Endothelial cell of umbilical vein (primary cell): ENCODE data around the gene ESYT2.

ENCODE experiments used
- CTCF ChIP-seq, 2 donors: IDR thresholded peaks; 1 replicate in 1 of 2; 2 replicates in 1 of 2; pipeline ENCODE4 v1.5.1; 2011; ENCODE audit warnings: low read length in 2 of 2, mild to moderate bottlenecking in 2 of 2, moderate library complexity in 2 of 2, control low read depth in 1 of 2, inconsistent platforms in 1 of 2, low read depth in 1 of 2; ENCODE audit not compliant: insufficient read depth in 1 of 2; ENCODE audit errors: extremely low read depth in 1 of 2
- EZH2 ChIP-seq: IDR thresholded peaks from 2 replicates; pipeline ENCODE4 v1.6.1; 2012; ENCODE audit warnings: borderline replicate concordance, low read depth, mild to moderate bottlenecking, moderate library complexity, low read length, inconsistent platforms; ENCODE audit not compliant: severe bottlenecking
- FOS ChIP-seq: IDR thresholded peaks from 2 replicates; pipeline ENCODE4 v1.6.1; 2011; ENCODE audit warnings: mild to moderate bottlenecking, low read length, moderate library complexity, borderline replicate concordance; ENCODE audit not compliant: insufficient read depth
- GATA2 ChIP-seq: IDR thresholded peaks from 2 replicates; pipeline ENCODE4 v1.7.0; 2011; ENCODE audit warnings: low read depth, mild to moderate bottlenecking, moderate library complexity, mixed read lengths, low read length; ENCODE audit not compliant: insufficient read length, insufficient read depth
- MAX ChIP-seq: IDR thresholded peaks from 2 replicates; pipeline ENCODE4 v1.6.1; 2011; ENCODE audit not compliant: insufficient read depth, insufficient read length
- POLR2A ChIP-seq: IDR thresholded peaks from 2 replicates; pipeline ENCODE4 v1.6.1; 2012; ENCODE audit warnings: low read depth, mild to moderate bottlenecking, control low read depth, low read length
- POLR2AphosphoS5 ChIP-seq: IDR thresholded peaks from 2 replicates; pipeline ENCODE4 v1.6.1; 2012; ENCODE audit warnings: low read depth, mild to moderate bottlenecking, control low read depth, low read length, moderate library complexity; ENCODE audit not compliant: insufficient read depth

- TF ChIP-seq POLR2A (no peak), EZH2 (no peak), CTCF (IDR thresholded peaks at IDR 0.05; ENCODE audit: extremely low read depth in 1 of 2, insufficient read depth in 1 of 2, low read depth in 1 of 2, low read length in 2 of 2) (no peak), POLR2AphosphoS5 (no peak), FOS (no peak), GATA2 (no peak), MAX (no peak)
Observed at GRCh38 chr7:158706710-158707590, 122.4 kb downstream of the ESYT2 start.
